GM23338 (cell line): ENCODE results near the gene USH2A. TPM values are rescaled to one million over a fixed set of nuclear protein-coding genes. Genes with fewer than 3 reads are reported as not detected.

ENCODE experiments used
- ATAC-seq: fragments of 200-7000 bp; cut with Tn5 transposase; 3 replicates; pipeline ENCODE4 v1.9.1; 2020
- DNase-seq: peaks from one replicate; pipeline ENCODE4 v3.0.0-alpha.2; 2015; ENCODE audit warnings: low spot score
- H2AFZ ChIP-seq: fragments of 200-600 bp; sonication (generic); 2 replicates; pipeline ENCODE4 v1.8.0; 2016; ENCODE audit warnings: antibody characterized with exemption, mild to moderate bottlenecking, moderate library complexity
- H3F3A ChIP-seq: fragments of 200-600 bp; sonication (generic); replicated peaks from 2 replicates; pipeline ENCODE4 v1.8.0; 2017; ENCODE audit warnings: antibody characterized with exemption, mixed run types, low read depth
- H3K27ac ChIP-seq: fragments of 200-600 bp; sonication (generic); 2 replicates; pipeline ENCODE4 v1.6.1; 2016; ENCODE audit warnings: low read depth
- H3K27me3 ChIP-seq: fragments of 200-600 bp; sonication (generic); 2 replicates; pipeline ENCODE4 v1.8.0; 2016; ENCODE audit warnings: mild to moderate bottlenecking, mixed run types, moderate library complexity; ENCODE audit not compliant: insufficient read depth
- H3K36me3 ChIP-seq: fragments of 200-600 bp; sonication (generic); 2 replicates; pipeline ENCODE4 v1.8.0; 2016; ENCODE audit warnings: mild to moderate bottlenecking; ENCODE audit not compliant: insufficient read depth
- H3K4me1 ChIP-seq: fragments of 200-600 bp; sonication (generic); 2 replicates; pipeline ENCODE4 v1.8.0; 2016; ENCODE audit warnings: mild to moderate bottlenecking, moderate library complexity; ENCODE audit not compliant: insufficient read depth
- H3K4me2 ChIP-seq: fragments of 200-600 bp; sonication (generic); 2 replicates; pipeline ENCODE4 v1.7.1; 2017; ENCODE audit warnings: mixed run types
- H3K4me3 ChIP-seq: fragments of 200-600 bp; sonication (generic); 2 replicates; pipeline ENCODE4 v1.6.1; 2016; ENCODE audit warnings: mixed run types
- H3K79me2 ChIP-seq: fragments of 200-600 bp; sonication (generic); replicated peaks from 2 replicates; pipeline ENCODE4 v1.8.0; 2017; ENCODE audit warnings: mild to moderate bottlenecking; ENCODE audit not compliant: insufficient read depth
- H3K9me2 ChIP-seq: fragments of 200-600 bp; sonication (generic); 2 replicates; pipeline ENCODE4 v1.8.0; 2017; ENCODE audit not compliant: insufficient read depth
- H4K20me1 ChIP-seq: fragments of 200-600 bp; sonication (generic); replicated peaks from 2 replicates; pipeline ENCODE4 v1.8.0; 2017; ENCODE audit warnings: mild to moderate bottlenecking; ENCODE audit not compliant: insufficient read depth
- H3K27ac Mint-ChIP-seq: 2 replicates; pipeline ENCODE4 v1.8.0; 2020; ENCODE audit warnings: inconsistent platforms, mild to moderate bottlenecking, moderate library complexity, mixed read lengths
- H3K27me3 Mint-ChIP-seq: 3 replicates; pipeline ENCODE4 v1.8.0; 2022; ENCODE audit warnings: low read depth, mild to moderate bottlenecking, moderate library complexity, mixed read lengths, inconsistent platforms; ENCODE audit not compliant: insufficient read depth, poor library complexity
- H3K36me3 Mint-ChIP-seq: 3 replicates; pipeline ENCODE4 v1.8.0; 2021; ENCODE audit warnings: low read depth, mild to moderate bottlenecking, inconsistent platforms, moderate library complexity, mixed read lengths
- H3K4me1 Mint-ChIP-seq: 3 replicates; pipeline ENCODE4 v1.8.0; 2020; ENCODE audit warnings: mild to moderate bottlenecking, inconsistent platforms, mixed read lengths
- H3K4me3 Mint-ChIP-seq: 3 replicates; pipeline ENCODE4 v1.8.0; 2021; ENCODE audit warnings: moderate library complexity, mild to moderate bottlenecking, inconsistent platforms, mixed read lengths
- H3K9me3 Mint-ChIP-seq: 3 replicates; pipeline ENCODE4 v1.8.0; 2020; ENCODE audit warnings: moderate library complexity, mild to moderate bottlenecking, inconsistent platforms, mixed read lengths
- CREB1 ChIP-seq: fragments of 250-450 bp; sonication (Bioruptor Pico); IDR thresholded peaks from 2 replicates; pipeline ENCODE4 v1.5.0; 2020; ENCODE audit warnings: low read depth, mild to moderate bottlenecking, moderate library complexity
- CTCF ChIP-seq, 2 experiments: fragments of 200-600 bp in 1 of 2; sonication (generic) in 1 of 2; conservative IDR thresholded peaks; 2 replicates each; pipeline versions ENCODE4 v1.5.1 to v1.6.1; 2016 to 2017; ENCODE audit warnings: antibody characterized with exemption in 2 of 2, low read depth in 2 of 2, mild to moderate bottlenecking in 2 of 2, moderate library complexity in 1 of 2
- EZH2 ChIP-seq: fragments of 200-600 bp; sonication (generic); IDR thresholded peaks from one replicate; pipeline ENCODE4 v1.8.0; 2017; ENCODE audit warnings: antibody characterized with exemption, mild to moderate bottlenecking, low read depth; ENCODE audit not compliant: unreplicated experiment
- EZH2phosphoT487 ChIP-seq: fragments of 200-600 bp; sonication (generic); IDR thresholded peaks from one replicate; pipeline ENCODE4 v1.8.1; 2018; ENCODE audit warnings: antibody characterized with exemption; ENCODE audit not compliant: unreplicated experiment
- JUNB ChIP-seq: IDR thresholded peaks from one replicate; pipeline ENCODE4 v1.6.1; 2016; ENCODE audit warnings: antibody characterized with exemption; ENCODE audit not compliant: unreplicated experiment
- NANOG ChIP-seq: IDR thresholded peaks from 2 replicates; pipeline ENCODE4 v1.6.1; 2016; ENCODE audit warnings: antibody characterized with exemption, borderline replicate concordance
- REST ChIP-seq: IDR thresholded peaks from one replicate; pipeline ENCODE4 v1.6.1; 2018; ENCODE audit warnings: antibody characterized with exemption; ENCODE audit not compliant: unreplicated experiment
- STAT1 ChIP-seq: IDR thresholded peaks from one replicate; pipeline ENCODE4 v1.6.1; 2016; ENCODE audit warnings: antibody characterized with exemption; ENCODE audit not compliant: unreplicated experiment
- ZNF114 ChIP-seq: fragments of 250-450 bp; sonication (Bioruptor Pico); IDR thresholded peaks from 2 replicates; pipeline ENCODE4 v1.5.0; 2020; ENCODE audit warnings: mild to moderate bottlenecking, moderate library complexity
- ZNF331 ChIP-seq: fragments of 250-450 bp; sonication (Bioruptor Pico); IDR thresholded peaks from 2 replicates; pipeline ENCODE4 v1.5.0; 2020; ENCODE audit warnings: low read depth, mild to moderate bottlenecking, moderate library complexity
- polyA plus RNA-seq: library from polyadenylated mRNA; unstranded; fragments of >200 nt; fragmentation: Nextera tagmentation; extraction: Ambion mirVana; gene quantifications from 2 replicates; pipeline ENCODE4 v1.2.1, GENCODE V29; 2016
- total RNA-seq: library from RNA; depleted of rRNA; stranded (reverse); fragments of >200 nt; shearing (Covaris generic); gene quantifications from 2 replicates; pipeline ENCODE4 v1.2.3, GENCODE V29; 2014

USH2A gene
- total and polyA plus RNA-seq, 2 experiments from 2014 or later: 0.03 TPM

- TF ChIP-seq CTCF (conservative IDR thresholded peaks at IDR 0.05; ENCODE audit: low read depth in 2 of 2) (no peak), JUNB (no peak), REST (no peak), ZNF114 (CRISPR knock-in tag) (no peak), EZH2phosphoT487 (no peak)
Measured at GRCh38 chr1:216051071-216051470, 372.2 kb downstream of the USH2A start (continued).

- Mint-ChIP-seq H3K4me3 (no peak overlapping the region), H3K36me3 (no peaks in the 10 kb centered on the region), H3K27me3 (no peaks in the 10 kb centered on the region), H3K27ac (no peak overlapping the region), H3K4me1 (peaks cover 4% of the 10 kb centered on the region; the same call in 2 of the 3 replicates), H3K9me3 (no peaks in the 10 kb centered on the region)
- Histone ChIP-seq H4K20me1 (no peaks in the 10 kb centered on the region), H3K4me2 (no peak overlapping the region), H3K27ac (no peak overlapping the region), H3F3A (no peaks in the 10 kb centered on the region), H3K4me3 (no peak overlapping the region), H3K27me3 (no peaks in the 10 kb centered on the region), H3K9me2 (no peaks in the 10 kb centered on the region; the same call in 1 of the 2 replicates), H2AFZ (peak overlapping the region; percentile 35; the same call in 1 of the 2 replicates), H3K79me2 (no peaks in the 10 kb centered on the region), H3K4me1 (peaks cover 4% of the 10 kb centered on the region), H3K36me3 (no peaks in the 10 kb centered on the region)
- DNase-seq (no peak), ATAC-seq (no peak)
- TF ChIP-seq STAT1 (no peak), NANOG (no peak), JUNB (no peak), ZNF331 (CRISPR knock-in tag) (no peak), EZH2 (no peak), CREB1 (CRISPR knock-in tag) (no peak), REST (no peak)
Measured at GRCh38 chr1:216049741-216050430, 373.4 kb downstream of the USH2A start.
